WI38 (cell line): ENCODE data around the gene ZNF32.

ENCODE experiments used
- H3K4me3 ChIP-seq: 2 replicates; pipeline ENCODE4 v1.5.1; 2011; ENCODE audit warnings: low read depth, mild to moderate bottlenecking, control low read depth, low read length
- CTCF ChIP-seq: IDR thresholded peaks from 2 replicates; pipeline ENCODE4 v1.5.1; 2012; ENCODE audit warnings: low read depth, mild to moderate bottlenecking, control low read depth, low read length

Gene ZNF32, protein sequence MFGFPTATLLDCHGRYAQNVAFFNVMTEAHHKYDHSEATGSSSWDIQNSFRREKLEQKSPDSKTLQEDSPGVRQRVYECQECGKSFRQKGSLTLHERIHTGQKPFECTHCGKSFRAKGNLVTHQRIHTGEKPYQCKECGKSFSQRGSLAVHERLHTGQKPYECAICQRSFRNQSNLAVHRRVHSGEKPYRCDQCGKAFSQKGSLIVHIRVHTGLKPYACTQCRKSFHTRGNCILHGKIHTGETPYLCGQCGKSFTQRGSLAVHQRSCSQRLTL

GRCh38 chr10:43648398-43649184, at the start of gene ZNF32:
Gene ZNF32 (minus strand): TSS chr10:43648881. CDS start chr10:43646133, 2,748 bp downstream.
- no peak for TF ChIP-seq CTCF

GRCh38 chr10:43698156-43698555, 49.5 kb upstream of the ZNF32 start:
- no peak for TF ChIP-seq CTCF
- no peak overlapping the region for H3K4me3 ChIP-seq

More at GRCh38 chr10:43648398-43649184, at the start of gene ZNF32:
- H3K4me3 ChIP-seq = peak within 1 kb of the TSS; percentile 70

GRCh38 chr10:43696909-43697483, 48.3 kb upstream of the ZNF32 start:
- H3K4me3 ChIP-seq = no peak overlapping the region
- TF ChIP-seq CTCF = no peak

DNA sequence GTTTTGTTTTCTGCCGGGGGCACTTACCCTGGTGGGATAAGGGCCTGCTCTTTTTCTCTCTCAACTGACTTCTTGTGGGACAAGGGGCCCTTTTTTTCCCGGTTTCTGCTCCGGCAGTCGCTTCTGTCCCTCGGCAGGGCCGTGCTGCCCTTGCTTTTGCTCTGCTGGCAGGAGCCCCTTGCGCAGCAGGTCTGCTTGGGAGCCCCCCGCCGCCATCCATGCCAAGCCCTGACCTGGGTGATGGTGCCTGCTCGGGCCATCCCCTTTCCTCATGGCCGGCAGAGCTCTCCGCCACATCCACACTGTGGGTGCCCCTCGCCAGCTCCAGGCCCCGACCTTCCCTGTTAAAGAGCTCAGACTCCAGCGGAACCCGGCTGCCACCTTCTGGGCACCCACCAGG, 47.0 kb upstream of the ZNF32 start:
- no peak overlapping the region for H3K4me3 ChIP-seq
- TF ChIP-seq CTCF = no peak

DNA sequence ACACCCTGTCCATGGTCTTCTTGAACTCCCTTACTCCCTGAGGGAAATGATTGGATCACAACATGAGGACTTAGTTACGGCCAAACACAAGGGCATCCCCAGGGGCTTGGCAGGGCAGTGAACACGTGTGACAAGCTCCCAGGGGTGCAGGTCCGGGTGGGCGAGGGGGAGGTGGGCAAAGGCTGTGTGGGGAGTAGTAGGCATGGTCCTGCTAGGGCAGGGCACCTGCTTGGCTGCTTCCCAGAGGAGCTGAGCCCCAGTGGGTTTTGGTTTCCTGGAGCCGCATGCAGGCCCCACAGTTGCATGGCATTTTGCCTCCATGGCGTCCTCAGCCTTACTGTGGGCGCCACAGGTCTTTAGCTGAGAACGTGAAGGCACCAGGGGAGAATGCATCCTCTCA, 46.6 kb upstream of the ZNF32 start:
- TF ChIP-seq CTCF = no peak
- H3K4me3 ChIP-seq = no peak overlapping the region

- no peak overlapping the region for H3K4me3 ChIP-seq
- no peak for TF ChIP-seq CTCF
Measured at GRCh38 chr10:43694526-43694925, 45.8 kb upstream of the ZNF32 start.

DNA sequence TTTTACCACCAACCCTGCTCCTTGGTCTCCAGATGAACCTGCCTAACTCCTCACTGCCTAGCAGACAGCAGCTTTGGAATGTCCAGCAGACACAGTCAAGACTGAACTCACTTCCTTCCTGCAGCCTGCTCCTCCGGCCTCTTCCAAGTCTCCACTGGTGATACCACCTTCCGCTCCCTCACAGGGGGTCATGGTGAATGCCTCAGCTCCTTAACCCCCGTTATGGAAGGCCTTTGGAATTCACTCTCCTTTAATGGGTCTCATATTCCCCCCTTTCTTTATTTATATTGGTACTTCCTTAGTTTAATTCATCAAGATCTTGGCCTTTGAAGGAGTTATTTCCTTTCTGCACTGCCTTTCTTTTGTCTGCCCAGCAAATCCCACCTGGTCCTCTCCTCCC, 44.9 kb upstream of the ZNF32 start:
- TF ChIP-seq CTCF = no peak
- no peak overlapping the region for H3K4me3 ChIP-seq
